Measurements from ENCODE around the gene TSPAN6. TPM values are rescaled to one million over a fixed set of nuclear protein-coding genes. Genes with fewer than 3 reads are reported as not detected.

The TSPAN6 gene
- total RNA-seq, 1 donor from 2014 or later = 205 TPM

GRCh38 chrX:100659431-100660137, 23.0 kb upstream of the TSPAN6 start:
- no peaks in the 10 kb centered on the region for H3K36me3 ChIP-seq
- no peak overlapping the region for H3K9ac ChIP-seq
- H3K9me3 ChIP-seq (ENCODE audit: low read depth) = no peaks in the 10 kb centered on the region
- no peak overlapping the region for H3K4me3 ChIP-seq
- Mint-ChIP-seq H3K4me3 (no peak overlapping the region), H3K27ac (no peak overlapping the region), H3K36me3 (no peaks in the 10 kb centered on the region), H3K9me3 (no peaks in the 10 kb centered on the region), H3K27me3 (ENCODE audit: insufficient read depth, low read depth) (no peaks in the 10 kb centered on the region), H3K4me1 (no peaks in the 10 kb centered on the region)
- H3F3A ChIP-seq (ENCODE audit: low read depth) = no peaks in the 10 kb centered on the region
- H4K20me1 ChIP-seq (ENCODE audit: low read depth) = no peaks in the 10 kb centered on the region
- no peaks in the 10 kb centered on the region for H3K27me3 ChIP-seq
- H3K79me2 ChIP-seq (ENCODE audit: low read depth) = no peaks in the 10 kb centered on the region
- no peak overlapping the region for H3K27ac ChIP-seq
- DNase-seq (ENCODE audit: low spot score) = no peak
- no peak overlapping the region for H2AFZ ChIP-seq (replicated peaks)
- TF ChIP-seq EZH2phosphoT487 (IDR thresholded peaks at IDR 0.05) = no peak
- no peak overlapping the region for H3K4me2 ChIP-seq
- H3K4me1 ChIP-seq = no peaks in the 10 kb centered on the region

GRCh38 chrX:100658941-100659381, 22.4 kb upstream of the TSPAN6 start:
- TF ChIP-seq, protein P1, sequence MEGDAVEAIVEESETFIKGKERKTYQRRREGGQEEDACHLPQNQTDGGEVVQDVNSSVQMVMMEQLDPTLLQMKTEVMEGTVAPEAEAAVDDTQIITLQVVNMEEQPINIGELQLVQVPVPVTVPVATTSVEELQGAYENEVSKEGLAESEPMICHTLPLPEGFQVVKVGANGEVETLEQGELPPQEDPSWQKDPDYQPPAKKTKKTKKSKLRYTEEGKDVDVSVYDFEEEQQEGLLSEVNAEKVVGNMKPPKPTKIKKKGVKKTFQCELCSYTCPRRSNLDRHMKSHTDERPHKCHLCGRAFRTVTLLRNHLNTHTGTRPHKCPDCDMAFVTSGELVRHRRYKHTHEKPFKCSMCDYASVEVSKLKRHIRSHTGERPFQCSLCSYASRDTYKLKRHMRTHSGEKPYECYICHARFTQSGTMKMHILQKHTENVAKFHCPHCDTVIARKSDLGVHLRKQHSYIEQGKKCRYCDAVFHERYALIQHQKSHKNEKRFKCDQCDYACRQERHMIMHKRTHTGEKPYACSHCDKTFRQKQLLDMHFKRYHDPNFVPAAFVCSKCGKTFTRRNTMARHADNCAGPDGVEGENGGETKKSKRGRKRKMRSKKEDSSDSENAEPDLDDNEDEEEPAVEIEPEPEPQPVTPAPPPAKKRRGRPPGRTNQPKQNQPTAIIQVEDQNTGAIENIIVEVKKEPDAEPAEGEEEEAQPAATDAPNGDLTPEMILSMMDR (IDR thresholded peaks at IDR 0.05) = no peak
- no peak for TF ChIP-seq EZH2phosphoT487 (IDR thresholded peaks at IDR 0.05)
- no peak for TF ChIP-seq EZH2 (IDR thresholded peaks at IDR 0.05)
- Histone ChIP-seq H3K36me3 (no peaks in the 10 kb centered on the region), H4K20me1 (ENCODE audit: low read depth) (no peaks in the 10 kb centered on the region), H3K4me1 (no peaks in the 10 kb centered on the region), H2AFZ (replicated peaks) (no peak overlapping the region), H3K9me3 (ENCODE audit: low read depth) (no peaks in the 10 kb centered on the region), H3K4me3 (no peak overlapping the region), H3K9ac (no peak overlapping the region), H3F3A (ENCODE audit: low read depth) (no peaks in the 10 kb centered on the region), H3K27ac (no peak overlapping the region), H3K27me3 (no peaks in the 10 kb centered on the region), H3K79me2 (ENCODE audit: low read depth) (no peaks in the 10 kb centered on the region), H3K4me2 (no peak overlapping the region)
- no peak overlapping the region for H3K27ac Mint-ChIP-seq
- H3K4me1 Mint-ChIP-seq = peaks cover 4% of the 10 kb centered on the region
- no peak for DNase-seq (ENCODE audit: low spot score)
- H3K9me3 Mint-ChIP-seq = no peaks in the 10 kb centered on the region
- H3K4me3 Mint-ChIP-seq = no peak overlapping the region
- no peaks in the 10 kb centered on the region for H3K36me3 Mint-ChIP-seq
- H3K27me3 Mint-ChIP-seq (ENCODE audit: insufficient read depth, low read depth) = no peaks in the 10 kb centered on the region

DNA sequence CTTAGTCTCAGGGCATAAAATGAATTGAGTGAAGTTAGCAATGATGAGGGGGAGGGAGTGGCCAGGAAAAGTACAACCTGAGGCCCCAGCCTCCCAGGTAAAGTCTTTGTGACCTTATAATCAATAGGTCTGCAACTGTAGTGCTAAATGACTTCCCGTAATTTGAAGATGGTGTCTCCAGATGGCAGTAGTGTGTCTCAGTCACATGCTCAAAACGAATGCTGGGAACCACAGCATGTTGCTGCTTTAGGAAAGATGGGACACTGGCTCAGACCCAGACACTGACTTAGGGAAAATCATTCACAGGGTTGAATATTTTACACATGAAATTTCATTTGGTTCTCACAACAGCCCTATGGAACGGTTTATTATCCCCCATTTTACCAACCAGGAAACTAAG, 17.7 kb upstream of the TSPAN6 start:
- Mint-ChIP-seq H3K9me3 (no peaks in the 10 kb centered on the region), H3K27ac (no peak overlapping the region), H3K4me3 (no peak overlapping the region), H3K4me1 (peaks cover 5% of the 10 kb centered on the region), H3K27me3 (ENCODE audit: insufficient read depth, low read depth) (peaks cover 3% of the 10 kb centered on the region), H3K36me3 (no peaks in the 10 kb centered on the region)
- H3K79me2 ChIP-seq (ENCODE audit: low read depth) = no peaks in the 10 kb centered on the region
- no peaks in the 10 kb centered on the region for H3K27me3 ChIP-seq
- H3F3A ChIP-seq (ENCODE audit: low read depth) = no peaks in the 10 kb centered on the region
- no peak overlapping the region for H3K27ac ChIP-seq
- H3K36me3 ChIP-seq = no peaks in the 10 kb centered on the region
- H3K4me1 ChIP-seq = no peaks in the 10 kb centered on the region
- no peak overlapping the region for H3K4me3 ChIP-seq
- DNase-seq (ENCODE audit: low spot score) = peak; percentile 9
- H3K4me2 ChIP-seq = no peak overlapping the region
- TF ChIP-seq, protein P1 (IDR thresholded peaks at IDR 0.05) = peak; percentile 28
- no peak for TF ChIP-seq EZH2 (IDR thresholded peaks at IDR 0.05)
- no peaks in the 10 kb centered on the region for H3K9me3 ChIP-seq (ENCODE audit: low read depth)
- H4K20me1 ChIP-seq (ENCODE audit: low read depth) = no peaks in the 10 kb centered on the region
- peak overlapping the region; percentile 15 for H2AFZ ChIP-seq (replicated peaks)
- no peak overlapping the region for H3K9ac ChIP-seq

GRCh38 chrX:100652266-100652665, 15.7 kb upstream of the TSPAN6 start:
- Mint-ChIP-seq H3K27ac (no peak overlapping the region), H3K9me3 (no peaks in the 10 kb centered on the region)
- H2AFZ ChIP-seq (replicated peaks) = no peak overlapping the region

More at GRCh38 chrX:100652266-100652665, 15.7 kb upstream of the TSPAN6 start:
- Mint-ChIP-seq H3K36me3 (no peaks in the 10 kb centered on the region), H3K27me3 (ENCODE audit: insufficient read depth, low read depth) (peaks cover 3% of the 10 kb centered on the region), H3K4me1 (peaks cover 17% of the 10 kb centered on the region), H3K4me3 (no peak overlapping the region)
- no peaks in the 10 kb centered on the region for H3F3A ChIP-seq (ENCODE audit: low read depth)
- no peak overlapping the region for H3K4me2 ChIP-seq
- no peaks in the 10 kb centered on the region for H3K27me3 ChIP-seq
- H3K27ac ChIP-seq = no peak overlapping the region
- H3K36me3 ChIP-seq = no peaks in the 10 kb centered on the region
- H3K4me1 ChIP-seq = peaks cover 5% of the 10 kb centered on the region
- H3K4me3 ChIP-seq = no peak overlapping the region
- no peaks in the 10 kb centered on the region for H4K20me1 ChIP-seq (ENCODE audit: low read depth)
- H3K9me3 ChIP-seq (ENCODE audit: low read depth) = no peaks in the 10 kb centered on the region
- no peak for DNase-seq (ENCODE audit: low spot score)
- TF ChIP-seq, protein P1 (IDR thresholded peaks at IDR 0.05) = no peak
- TF ChIP-seq EZH2 (IDR thresholded peaks at IDR 0.05) (no peak), EZH2phosphoT487 (IDR thresholded peaks at IDR 0.05) (no peak)
- H3K9ac ChIP-seq = no peak overlapping the region
- H3K79me2 ChIP-seq (ENCODE audit: low read depth) = no peaks in the 10 kb centered on the region
